GM19438 (cell line): ENCODE measurements around the gene AKNA.
"Not testable (repeated sequence)": the region's sequence is repeated elsewhere in the genome, so short reads cannot be mapped to it uniquely, and the experiment has no call there.

Experiments
- ATAC-seq: cut with Tn5 transposase; IDR thresholded peaks from one replicate; pipeline ENCODE4 v1.9.1; 2021; ENCODE audit warnings: low read depth; ENCODE audit not compliant: unreplicated experiment

AKNA gene

GRCh38 chr9:114341991-114342390, 45.8 kb downstream of the AKNA start:
- no peak for ATAC-seq

- no peak for ATAC-seq
Measured at GRCh38 chr9:114341152-114341830, 46.5 kb downstream of the AKNA start.

GRCh38 chr9:114339130-114339908, 48.5 kb downstream of the AKNA start:
- ATAC-seq: no peak

GRCh38 chr9:114338187-114338586, 49.6 kb downstream of the AKNA start:
- ATAC-seq: no peak

GRCh38 chr9:114336699-114337395, 50.9 kb downstream of the AKNA start:
- ATAC-seq: no peak

- no peak for ATAC-seq
Measured at GRCh38 chr9:114336157-114336556, 51.6 kb downstream of the AKNA start.

- ATAC-seq: no peak
Measured at GRCh38 chr9:114335745-114336144, 52.0 kb downstream of the AKNA start.

GRCh38 chr9:114334490-114334889, 53.3 kb downstream of the AKNA start:
- no peak for ATAC-seq

GRCh38 chr9:114333718-114334117, 54.1 kb downstream of the AKNA start:
- ATAC-seq: not testable (repeated sequence)

- ATAC-seq: not testable (repeated sequence)
Measured at GRCh38 chr9:114332474-114333040, 55.2 kb downstream of the AKNA start.

- not testable (repeated sequence) for ATAC-seq
Measured at GRCh38 chr9:114331229-114332195, 56.3 kb downstream of the AKNA start.

- no peak for ATAC-seq
Measured at GRCh38 chr9:114330636-114331035, 57.1 kb downstream of the AKNA start.

GRCh38 chr9:114329625-114330022, 58.2 kb downstream of the AKNA start, which contains the start of gene ORM2:
Gene ORM2 (plus strand): TSS chr9:114329869. CDS start chr9:114329905, 36 bp downstream.
- not testable (repeated sequence) for ATAC-seq

- ATAC-seq: not testable (repeated sequence)
Measured at GRCh38 chr9:114328937-114329624, 58.7 kb downstream of the AKNA start.

GRCh38 chr9:114328357-114328820, 59.4 kb downstream of the AKNA start:
- ATAC-seq: not testable (repeated sequence)

- ATAC-seq: no peak
Measured at GRCh38 chr9:114327749-114328148, 60.0 kb downstream of the AKNA start.

- ATAC-seq: not testable (repeated sequence)
Measured at GRCh38 chr9:114325684-114326254, 62.0 kb downstream of the AKNA start.

GRCh38 chr9:114324965-114325364, 62.8 kb downstream of the AKNA start:
- not testable (repeated sequence) for ATAC-seq

GRCh38 chr9:114324492-114324891, 63.3 kb downstream of the AKNA start:
- ATAC-seq: no peak
